Upper lobe of left lung (tissue), 6 donors: ENCODE results near the gene BFSP2. TPM values are rescaled to one million over a fixed set of nuclear protein-coding genes. Genes with fewer than 3 reads are reported as not detected.
"Not testable (repeated sequence)": the region's sequence is repeated elsewhere in the genome, so short reads cannot be mapped to it uniquely, and the experiment has no call there.

Experiments
- ATAC-seq, 2 donors: fragments of 200-7000 bp; cut with Tn5 transposase; one replicate each; pipeline ENCODE4 v1.9.1; 2022; ENCODE audit warnings: mild to moderate bottlenecking in 2 of 2, moderate library complexity in 2 of 2; ENCODE audit not compliant: low FRiP score in 2 of 2
- DNase-seq, 2 donors: peaks; one replicate each; pipeline ENCODE4 v3.0.0-alpha.2; 2019 to 2020
- H3K27ac ChIP-seq, 4 donors: fragments of 200-600 bp; sonication (generic); one replicate each; pipeline ENCODE4 v1.5.1; 2016 to 2019
- H3K27me3 ChIP-seq, 4 donors: fragments of 200-600 bp; sonication (generic); one replicate each; pipeline ENCODE4 v1.5.1; 2017 to 2019
- H3K36me3 ChIP-seq, 4 donors: fragments of 200-600 bp; sonication (generic); one replicate each; pipeline ENCODE4 v1.5.1; 2016 to 2019
- H3K4me1 ChIP-seq, 4 donors: fragments of 200-600 bp; sonication (generic); one replicate each; pipeline ENCODE4 v1.5.1; 2018 to 2019
- H3K4me3 ChIP-seq, 4 donors: fragments of 200-600 bp; sonication (generic); one replicate each; pipeline ENCODE4 v1.5.1; 2017 to 2019; ENCODE audit warnings: mild to moderate bottlenecking in 2 of 4, moderate library complexity in 1 of 4
- H3K9me3 ChIP-seq, 4 donors: fragments of 200-600 bp; sonication (generic); one replicate each; pipeline ENCODE4 v1.5.1; 2018 to 2019
- CTCF ChIP-seq, 6 experiments: fragments of 450-650 bp in 4 of 6; fragments of 200-600 bp in 2 of 6; sonication (generic) in 2 of 6; IDR thresholded peaks; one replicate each; pipeline ENCODE4 v1.5.1; 2016 to 2019; ENCODE audit warnings: antibody characterized with exemption in 6 of 6
- EP300 ChIP-seq, 4 donors: sonication (generic); formaldehyde crosslinking; IDR thresholded peaks; one replicate each; pipeline ENCODE4 v1.5.1; 2017; ENCODE audit warnings: antibody characterized with exemption in 4 of 4, control low read depth in 2 of 4
- POLR2A ChIP-seq, 4 donors: fragments of 450-650 bp; IDR thresholded peaks; one replicate each; pipeline ENCODE4 v1.5.1; 2016 to 2017; ENCODE audit warnings: antibody characterized with exemption in 4 of 4, mild to moderate bottlenecking in 2 of 4
- POLR2AphosphoS5 ChIP-seq, 2 donors: sonication (generic); formaldehyde crosslinking; IDR thresholded peaks; one replicate each; pipeline ENCODE4 v1.5.1; 2017; ENCODE audit warnings: antibody characterized with exemption in 2 of 2
- WGBS, 2 donors: methylation state at CpG; one replicate each; pipeline ENCODE4 v1.1.5; 2017 to 2018; 5-methylcytosine and 5-hydroxymethylcytosine counted together
- total RNA-seq, 6 donors: library from RNA; depleted of rRNA in 4 of 6; stranded (reverse); fragments of >200 nt in 4 of 6; gene quantifications; one replicate each; pipeline versions ENCODE4 v1.1.0 to v1.2.1, GENCODE V29; 2016 to 2021
- donor health status: DM: no; HTN: no; CAD: no; lungs with moderate emphysema.
- donor health status: DM: no; HTN: yes; CAD: no; lungs with severe emphysema.

Gene BFSP2
- total RNA-seq, 6 donors from 2014 or later: 0.69 TPM; not detected in 5

DNA sequence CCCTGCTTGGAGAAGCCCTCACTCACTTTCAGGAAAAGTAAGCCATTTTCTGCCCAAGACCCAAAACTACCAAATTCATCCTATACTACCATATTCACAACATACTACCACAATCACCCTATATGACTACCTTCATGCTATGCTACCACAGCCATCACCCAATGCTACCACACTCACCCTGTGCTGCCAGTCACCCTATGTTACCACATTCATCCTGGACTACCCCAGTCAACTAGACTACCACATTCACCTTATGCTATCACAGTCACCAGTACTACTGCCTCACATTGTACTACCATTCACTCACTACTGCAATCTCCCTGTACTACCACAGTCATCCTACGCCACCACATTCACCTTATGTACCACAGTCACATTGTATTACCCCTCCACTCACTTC lies 115.3 kb downstream of the BFSP2 start:
- TF ChIP-seq POLR2AphosphoS5 (IDR thresholded peaks at IDR 0.05) (no peak), EP300 (IDR thresholded peaks at IDR 0.05) (no peak), CTCF (IDR thresholded peaks at IDR 0.05) (no peak), POLR2A (IDR thresholded peaks at IDR 0.05) (no peak)
- H3K27ac ChIP-seq: no peak overlapping the region
- ATAC-seq: no peak
- no peaks in the 10 kb centered on the region for H3K9me3 ChIP-seq
- WGBS, 2 donors: 95 to 100% methylated on average over 1 of the region's 1 CpG
- H3K36me3 ChIP-seq: no peaks in the 10 kb centered on the region
- H3K27me3 ChIP-seq: no peaks in the 10 kb centered on the region
- DNase-seq: no peak
- H3K4me1 ChIP-seq: no peaks in the 10 kb centered on the region
- H3K4me3 ChIP-seq: no peak overlapping the region

GRCh38 chr3:133520286-133520685 lies 120.4 kb downstream of the BFSP2 start:
- Histone ChIP-seq H3K27me3 (no peaks in the 10 kb centered on the region), H3K27ac (no peak overlapping the region), H3K4me3 (no peak overlapping the region), H3K9me3 (no peaks in the 10 kb centered on the region), H3K4me1 (no peaks in the 10 kb centered on the region), H3K36me3 (no peaks in the 10 kb centered on the region)
- TF ChIP-seq CTCF (IDR thresholded peaks at IDR 0.05) (no peak), POLR2A (IDR thresholded peaks at IDR 0.05) (no peak), EP300 (IDR thresholded peaks at IDR 0.05) (no peak), POLR2AphosphoS5 (IDR thresholded peaks at IDR 0.05) (no peak)
- no peak for DNase-seq
- no peak for ATAC-seq

- H3K9me3 ChIP-seq, DNase-seq, ATAC-seq, H3K36me3 ChIP-seq, H3K4me3 ChIP-seq, H3K27ac ChIP-seq, H3K4me1 ChIP-seq, H3K27me3 ChIP-seq: not testable (repeated sequence)
- WGBS, 2 donors: 81 to 92% methylated on average over 4 of the region's 4 CpGs
Measured at GRCh38 chr3:133520938-133521337, 121.1 kb downstream of the BFSP2 start.

GRCh38 chr3:133521946-133522345 lies 122.1 kb downstream of the BFSP2 start:
- WGBS, 2 donors: 39 to 60% methylated on average over 5 of the region's 5 CpGs
- TF ChIP-seq EP300 (IDR thresholded peaks at IDR 0.05): no peak
- TF ChIP-seq POLR2A (IDR thresholded peaks at IDR 0.05): no peak
- no peak for TF ChIP-seq CTCF (IDR thresholded peaks at IDR 0.05)
- TF ChIP-seq POLR2AphosphoS5 (IDR thresholded peaks at IDR 0.05): no peak
- H3K4me3 ChIP-seq: no peak overlapping the region
- no peaks in the 10 kb centered on the region for H3K36me3 ChIP-seq
- DNase-seq (no peak), ATAC-seq (no peak)
- no peaks in the 10 kb centered on the region for H3K27me3 ChIP-seq
- no peaks in the 10 kb centered on the region for H3K4me1 ChIP-seq
- no peaks in the 10 kb centered on the region for H3K9me3 ChIP-seq
- no peak overlapping the region for H3K27ac ChIP-seq

GRCh38 chr3:133523758-133524157 lies 123.9 kb downstream of the BFSP2 start:
- not testable (repeated sequence) for H3K9me3 ChIP-seq, ATAC-seq, DNase-seq, H3K4me1 ChIP-seq, H3K27me3 ChIP-seq, H3K36me3 ChIP-seq, H3K4me3 ChIP-seq, H3K27ac ChIP-seq
- 16 to 34% methylated on average over 3 of the region's 3 CpGs for WGBS, 2 donors

Other genes starting within 250 kb of the BFSP2 start
- gene CDV3, start 173.6 kb downstream of the BFSP2 start, total RNA-seq: 100 to 1,000 TPM in 4 of 6 donors, 10 to 100 TPM in 2; 58.3 to 181 (median 161) TPM